ENCODE data around the gene C16orf95. TPM values are rescaled to one million over a fixed set of nuclear protein-coding genes. Genes with fewer than 3 reads are reported as not detected.

C16orf95 gene
- total and polyA plus RNA-seq, 2 experiments from 2014 or later = 4.7 to 6.6 TPM

- no peaks in the 10 kb centered on the region for H3K4me1 ChIP-seq (ENCODE audit: insufficient read depth)
- no peak for TF ChIP-seq EZH2phosphoT487 (IDR thresholded peaks at IDR 0.05; ENCODE audit: low read depth, severe bottlenecking, unreplicated experiment)
- TF ChIP-seq CTCF (IDR thresholded peaks at IDR 0.05; ENCODE audit: poor library complexity) = no peak
- no peak for TF ChIP-seq EZH2 (IDR thresholded peaks at IDR 0.05; ENCODE audit: borderline replicate concordance)
- H3K27ac ChIP-seq = no peak overlapping the region
- no peaks in the 10 kb centered on the region for H3K27me3 ChIP-seq
- H3K9me3 ChIP-seq (ENCODE audit: low read depth) = no peaks in the 10 kb centered on the region
- DNase-seq (ENCODE audit: low spot score) = no peak
- H3K4me2 ChIP-seq = no peak overlapping the region
- H3K79me2 ChIP-seq = no peaks in the 10 kb centered on the region
- WGBS (ENCODE audit: low lambda C conversion rate, missing lambda C conversion rate) = 95% methylated on average over 15 of the region's 15 CpGs
- H3K9me2 ChIP-seq (replicated peaks; ENCODE audit: insufficient read depth) = no peaks in the 10 kb centered on the region
- no peaks in the 10 kb centered on the region for H4K20me1 ChIP-seq (ENCODE audit: insufficient read depth, poor library complexity, severe bottlenecking)
- H2AFZ ChIP-seq = no peak overlapping the region
- no peaks in the 10 kb centered on the region for H3K36me3 ChIP-seq (replicated peaks; ENCODE audit: insufficient read depth, low read depth)
- H3K4me3 ChIP-seq = no peak overlapping the region
These were observed 13.5 kb upstream of the C16orf95 start for GRCh38 chr16:87330646-87331045.

- Histone ChIP-seq H3K9me3 (ENCODE audit: low read depth) (no peaks in the 10 kb centered on the region), H3K79me2 (no peaks in the 10 kb centered on the region), H3K27me3 (no peaks in the 10 kb centered on the region), H3K9me2 (replicated peaks; ENCODE audit: insufficient read depth) (no peaks in the 10 kb centered on the region), H3K4me2 (no peak overlapping the region), H3K36me3 (replicated peaks; ENCODE audit: insufficient read depth, low read depth) (no peaks in the 10 kb centered on the region), H3K4me3 (no peak overlapping the region), H3K27ac (no peak overlapping the region), H4K20me1 (ENCODE audit: insufficient read depth, poor library complexity, severe bottlenecking) (no peaks in the 10 kb centered on the region), H3K4me1 (ENCODE audit: insufficient read depth) (no peaks in the 10 kb centered on the region), H2AFZ (no peak overlapping the region)
- DNase-seq (ENCODE audit: low spot score) = no peak
- TF ChIP-seq EZH2 (IDR thresholded peaks at IDR 0.05; ENCODE audit: borderline replicate concordance) = no peak
- TF ChIP-seq CTCF (IDR thresholded peaks at IDR 0.05; ENCODE audit: poor library complexity) = no peak
- no peak for TF ChIP-seq EZH2phosphoT487 (IDR thresholded peaks at IDR 0.05; ENCODE audit: low read depth, severe bottlenecking, unreplicated experiment)
- 96% methylated on average over 11 of the region's 11 CpGs for WGBS (ENCODE audit: low lambda C conversion rate, missing lambda C conversion rate)
These were observed 13.0 kb upstream of the C16orf95 start for GRCh38 chr16:87330257-87330624.

DNA sequence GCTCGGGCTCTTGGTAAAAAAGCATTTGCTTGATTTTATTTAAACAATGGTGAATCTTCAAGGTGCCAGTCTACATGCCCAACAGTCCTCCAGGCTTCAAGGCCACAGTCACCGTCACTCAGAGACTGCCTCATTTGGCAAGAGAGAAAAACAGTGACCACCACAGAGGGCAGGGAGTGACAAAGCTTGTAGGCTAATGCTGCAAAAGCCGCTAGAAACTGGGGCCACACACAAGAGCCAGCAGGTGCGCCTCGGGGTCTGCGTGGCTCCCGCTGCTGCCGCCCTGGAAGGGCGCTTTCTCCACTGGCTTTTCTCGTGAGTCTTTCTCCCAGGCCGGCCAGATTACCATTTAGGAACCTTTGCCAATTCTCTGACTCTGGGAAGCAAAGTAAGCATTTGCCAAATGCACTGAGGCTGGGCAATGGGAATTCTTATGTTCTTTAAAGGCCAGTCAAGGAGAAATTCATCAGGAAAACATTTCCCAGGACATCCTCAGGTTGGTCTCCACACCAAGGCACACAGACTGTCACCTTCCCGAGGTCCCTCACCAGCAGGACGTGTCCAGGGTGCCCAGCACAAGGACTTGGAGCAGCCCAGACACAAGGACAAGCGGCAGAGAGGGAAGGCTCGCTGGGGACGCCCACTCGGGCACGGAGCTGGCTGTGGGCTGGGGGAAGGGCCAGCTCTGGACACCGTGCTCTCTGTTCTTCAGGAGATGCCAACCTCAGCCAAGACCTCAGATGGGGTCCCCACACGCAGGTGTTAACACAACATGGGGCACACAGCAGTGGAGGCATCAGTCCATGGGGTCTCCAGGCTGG is 12.5 kb upstream of the C16orf95 start:
- Histone ChIP-seq H3K27ac (no peak overlapping the region), H3K9me3 (ENCODE audit: low read depth) (no peaks in the 10 kb centered on the region), H4K20me1 (ENCODE audit: insufficient read depth, poor library complexity, severe bottlenecking) (no peaks in the 10 kb centered on the region)

More for the DNA sequence above, 12.5 kb upstream of the C16orf95 start:
- Histone ChIP-seq H3K4me2 (no peak overlapping the region), H3K9me2 (replicated peaks; ENCODE audit: insufficient read depth) (no peaks in the 10 kb centered on the region), H3K4me3 (no peak overlapping the region), H3K27me3 (no peaks in the 10 kb centered on the region), H3K36me3 (replicated peaks; ENCODE audit: insufficient read depth, low read depth) (no peaks in the 10 kb centered on the region), H3K4me1 (ENCODE audit: insufficient read depth) (no peaks in the 10 kb centered on the region), H2AFZ (no peak overlapping the region), H3K79me2 (no peaks in the 10 kb centered on the region)
- WGBS (ENCODE audit: low lambda C conversion rate, missing lambda C conversion rate) = 96% methylated on average over 20 of the region's 20 CpGs
- TF ChIP-seq EZH2phosphoT487 (IDR thresholded peaks at IDR 0.05; ENCODE audit: low read depth, severe bottlenecking, unreplicated experiment) = no peak
- no peak for TF ChIP-seq CTCF (IDR thresholded peaks at IDR 0.05; ENCODE audit: poor library complexity)
- TF ChIP-seq EZH2 (IDR thresholded peaks at IDR 0.05; ENCODE audit: borderline replicate concordance) = no peak
- DNase-seq (ENCODE audit: low spot score) = no peak

All from hepatocyte (in vitro differentiated cells).